Stimulated activated CD8-positive, alpha-beta memory T cell treated with anti-CD3 and anti-CD28 coated beads, Interleukin-15, amount 100 ng/mL, for 24 hours (primary cell): Measurements from ENCODE around the gene DCAKD.

ENCODE experiments used
- DNase-seq: peaks from one replicate; pipeline ENCODE4 v3.0.0-alpha.2; 2020; ENCODE audit warnings: low read depth

DCAKD gene

GRCh38 chr17:44999433-44999832, 52.0 kb downstream of the DCAKD start:
- DNase-seq = no peak

GRCh38 chr17:44998646-44999045, 52.8 kb downstream of the DCAKD start:
- no peak for DNase-seq

- DNase-seq = no peak
Measured at GRCh38 chr17:44997733-44998520, 53.5 kb downstream of the DCAKD start.

GRCh38 chr17:44996304-44996703, 55.1 kb downstream of the DCAKD start:
- DNase-seq = no peak

GRCh38 chr17:44995436-44996001, 55.9 kb downstream of the DCAKD start:
- no peak for DNase-seq

- no peak for DNase-seq
Measured at GRCh38 chr17:44992242-44992939, 59.0 kb downstream of the DCAKD start.

GRCh38 chr17:44990994-44991393, 60.4 kb downstream of the DCAKD start:
- no peak for DNase-seq

GRCh38 chr17:44989552-44990138, 61.8 kb downstream of the DCAKD start:
- DNase-seq = no peak

- DNase-seq = no peak
Measured at GRCh38 chr17:44988044-44988942, 63.1 kb downstream of the DCAKD start.

GRCh38 chr17:44983563-44983962, 67.9 kb downstream of the DCAKD start:
- DNase-seq = no peak

GRCh38 chr17:44982113-44982702, 69.2 kb downstream of the DCAKD start:
- no peak for DNase-seq

- no peak for DNase-seq
Measured at GRCh38 chr17:44981221-44981968, 70.0 kb downstream of the DCAKD start.

- DNase-seq = no peak
Measured at GRCh38 chr17:44979426-44979995, 71.9 kb downstream of the DCAKD start.

- DNase-seq = no peak
Measured at GRCh38 chr17:44978807-44979206, 72.6 kb downstream of the DCAKD start.

GRCh38 chr17:44977814-44978550, 73.5 kb downstream of the DCAKD start:
- DNase-seq = no peak

- no peak for DNase-seq
Measured at GRCh38 chr17:44977065-44977464, 74.4 kb downstream of the DCAKD start.

GRCh38 chr17:44976206-44976605, 75.2 kb downstream of the DCAKD start:
- DNase-seq = no peak
